ENCODE data around the gene CASP7.

- TF ChIP-seq CTCF (IDR thresholded peaks at IDR 0.05; ENCODE audit: low read length) (no peak), EZH2 (IDR thresholded peaks at IDR 0.05; ENCODE audit: borderline replicate concordance, low read length) (no peak)
These were observed 9.9 kb downstream of the CASP7 start for GRCh38 chr10:113689574-113689973.
